B cell (primary cell): Measurements from ENCODE around the gene OS9. TPM values are rescaled to one million over a fixed set of nuclear protein-coding genes. Genes with fewer than 3 reads are reported as not detected.
"Not testable (repeated sequence)": the region's sequence is repeated elsewhere in the genome, so short reads cannot be mapped to it uniquely, and the experiment has no call there.

Experiments used
- ATAC-seq: fragments of 200-7000 bp; cut with Tn5 transposase; one replicate; pipeline ENCODE4 v1.10.0; 2021; ENCODE audit warnings: low read depth, mild to moderate bottlenecking, moderate number of reproducible peaks, moderate library complexity
- CTCF ChIA-PET: fragments of 350-600 bp; sonication (Branson Sonifier 250); formaldehyde crosslinking; loops from one replicate; lab custom pipeline; 2021; ENCODE audit warnings: antibody characterized with exemption, inconsistent platforms; lab: Charles Lee
- POLR2A ChIA-PET: fragments of 350-600 bp; sonication (Branson Sonifier 250); formaldehyde crosslinking; loops from one replicate; lab custom pipeline; 2021; ENCODE audit warnings: antibody characterized with exemption; lab: Charles Lee
- DNase-seq: peaks from one replicate; pipeline ENCODE4 v3.0.0; 2013
- H2AFZ ChIP-seq: 2 replicates; pipeline ENCODE4 v1.6.1; 2012; ENCODE audit warnings: mild to moderate bottlenecking, low read depth, low read length; ENCODE audit not compliant: insufficient read depth, poor library complexity, severe bottlenecking
- H3K27ac ChIP-seq, 2 donors: 1 replicate in 1 of 2; 2 replicates in 1 of 2; pipeline ENCODE4 v1.5.1; 2012 to 2013; ENCODE audit warnings: low read length in 2 of 2, mild to moderate bottlenecking in 2 of 2, moderate library complexity in 1 of 2
- H3K27me3 ChIP-seq, 4 experiments: fragments of 200-600 bp in 1 of 4; sonication (generic) in 1 of 4; replicated peaks in 1 of 4; 1 replicate in 2 of 4; 2 replicates in 2 of 4; pipeline versions ENCODE4 v1.6.1 to v1.7.0; 2013 to 2016; ENCODE audit warnings: low read length in 3 of 4, mild to moderate bottlenecking in 2 of 4, mixed read lengths in 1 of 4, moderate library complexity in 1 of 4; ENCODE audit not compliant: insufficient read depth in 4 of 4, control insufficient read depth in 3 of 4; ENCODE audit errors: control extremely low read depth in 1 of 4
- H3K36me3 ChIP-seq, 2 experiments: replicated peaks in 1 of 2; 1 replicate in 1 of 2; 2 replicates in 1 of 2; pipeline versions ENCODE4 v1.6.1 to v1.7.1; 2013; ENCODE audit warnings: low read length in 1 of 2; ENCODE audit not compliant: insufficient read depth in 2 of 2, control insufficient read depth in 1 of 2; ENCODE audit errors: control extremely low read depth in 1 of 2, extremely low read depth in 1 of 2
- H3K4me1 ChIP-seq, 2 donors: fragments of 200-600 bp in 1 of 2; sonication (generic) in 1 of 2; 1 replicate in 1 of 2; 2 replicates in 1 of 2; pipeline versions ENCODE4 v1.5.1 to v1.6.1; 2013 to 2017; ENCODE audit warnings: low read length in 2 of 2; ENCODE audit not compliant: control insufficient read depth in 2 of 2, insufficient read depth in 2 of 2
- H3K4me2 ChIP-seq: replicated peaks from 2 replicates; pipeline ENCODE3; 2012; ENCODE audit warnings: mild to moderate bottlenecking, low read depth, low read length; ENCODE audit not compliant: poor library complexity, severe bottlenecking
- H3K4me3 ChIP-seq, 5 experiments: fragments of 200-600 bp in 1 of 5; sonication (generic) in 1 of 5; 1 replicate in 3 of 5; 2 replicates in 2 of 5; pipeline versions ENCODE4 v1.5.1 to v1.7.0; 2011 to 2016; ENCODE audit warnings: low read length in 4 of 5, mild to moderate bottlenecking in 4 of 5, low read depth in 2 of 5, control low read depth in 1 of 5, moderate library complexity in 1 of 5; ENCODE audit not compliant: insufficient read depth in 1 of 5; ENCODE audit errors: control extremely low read depth in 1 of 5, extremely low read depth in 1 of 5
- H3K79me2 ChIP-seq: fragments of 200-600 bp; sonication (generic); one replicate; pipeline ENCODE4 v1.6.0; 2016; ENCODE audit warnings: low read length; ENCODE audit not compliant: control insufficient read depth, insufficient read depth
- H3K9ac ChIP-seq: fragments of 200-600 bp; sonication (generic); 2 replicates; pipeline ENCODE4 v1.6.1; 2017; ENCODE audit warnings: mild to moderate bottlenecking, low read length, moderate library complexity
- H3K9me3 ChIP-seq, 3 donors: one replicate each; pipeline versions ENCODE4 v1.6.1 to v1.7.1; 2013; ENCODE audit warnings: low read length in 2 of 3; ENCODE audit not compliant: control insufficient read depth in 2 of 3, insufficient read depth in 1 of 3; ENCODE audit errors: control extremely low read depth in 1 of 3
- H4K20me1 ChIP-seq: 2 replicates; pipeline ENCODE4 v1.6.0; 2012; ENCODE audit warnings: mild to moderate bottlenecking, low read length; ENCODE audit not compliant: insufficient read depth, control insufficient read depth, poor library complexity, severe bottlenecking
- H3K27ac Mint-ChIP-seq: one replicate; pipeline ENCODE4 v1.8.0; 2021; ENCODE audit warnings: mixed read lengths
- H3K27me3 Mint-ChIP-seq: one replicate; pipeline ENCODE4 v1.8.0; 2021; ENCODE audit warnings: mixed read lengths
- H3K4me1 Mint-ChIP-seq: one replicate; pipeline ENCODE4 v1.8.0; 2021; ENCODE audit warnings: mixed read lengths
- H3K4me3 Mint-ChIP-seq: one replicate; pipeline ENCODE4 v1.8.0; 2021; ENCODE audit warnings: mixed read lengths
- H3K9me3 Mint-ChIP-seq: one replicate; pipeline ENCODE4 v1.8.0; 2022; ENCODE audit warnings: mixed read lengths; ENCODE audit not compliant: insufficient read depth
- EZH2 ChIP-seq: IDR thresholded peaks from 2 replicates; pipeline ENCODE4 v1.6.1; 2012; ENCODE audit warnings: borderline replicate concordance, low read depth, mild to moderate bottlenecking, moderate library complexity, low read length; ENCODE audit not compliant: insufficient read depth, poor library complexity, severe bottlenecking
- WGBS: methylation state at CpG from one replicate; pipeline ENCODE4 v1.1.5; 2013; ENCODE audit warnings: missing lambda C conversion rate; ENCODE audit not compliant: insufficient coverage; 5-methylcytosine and 5-hydroxymethylcytosine counted together
- intact Hi-C: fragments of 100-400 bp; cut with micrococcal nuclease; formaldehyde crosslinking; loops from one replicate; pipeline ENCODE4 v1.10.0; 2022
- polyA plus RNA-seq: library from polyadenylated mRNA; depleted of rRNA; stranded (reverse); fragments of >200 nt; gene quantifications from 2 replicates; pipeline ENCODE4 v1.2.3, GENCODE V29; 2012
- total RNA-seq, 2 donors: library from RNA; stranded (reverse); fragments of 120-200 nt in 1 of 2; gene quantifications; 1 replicate in 1 of 2; 2 replicates in 1 of 2; pipeline versions ENCODE4 v1.2.3 to v1.2.4, GENCODE V29; 2013 to 2022
- TF ChIP-seq, protein P1 (sequence below): fragments of 200-600 bp; IDR thresholded peaks from one replicate; pipeline ENCODE4 v1.8.0; 2022; ENCODE audit warnings: antibody characterized with exemption, mild to moderate bottlenecking

Gene OS9
- total and polyA plus RNA-seq, 2 donors (not counting 1 experiment from before 2014, with no cell fraction given), result 182 to 234 TPM

DNA sequence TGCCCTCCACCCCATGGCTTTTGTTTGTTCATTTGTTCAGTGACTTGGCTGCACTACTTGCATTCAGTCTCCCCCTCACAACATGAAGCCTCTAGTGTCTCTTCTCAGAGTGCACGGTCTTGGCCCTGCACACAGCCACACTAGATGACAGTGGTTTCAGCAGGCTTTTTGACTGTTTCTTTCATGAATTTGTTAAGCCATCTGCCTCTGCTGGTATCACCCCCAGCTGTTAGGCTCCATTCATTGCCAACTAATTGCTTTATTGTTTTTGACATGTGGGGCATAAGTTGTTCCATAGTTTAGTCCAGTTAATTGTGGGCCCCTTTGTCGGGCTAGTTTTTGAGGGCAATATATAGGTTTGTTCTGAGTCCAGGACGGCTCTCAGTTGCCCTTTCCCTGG is 18.8 kb downstream of the OS9 start:
- Mint-ChIP-seq H3K4me3 (no peak overlapping the region), H3K9me3 (no peaks in the 10 kb centered on the region), H3K4me1 (peaks cover 12% of the 10 kb centered on the region), H3K27me3 (no peaks in the 10 kb centered on the region), H3K27ac (no peak overlapping the region)
- Histone ChIP-seq H3K27me3 (no peaks in the 10 kb centered on the region), H3K36me3 (peaks cover 3 to 38% of the 10 kb centered on the region in 2 experiments), H3K9ac (no peak overlapping the region), H3K4me1 (peaks cover 13 to 19% of the 10 kb centered on the region in 2 donors), H3K9me3 (no peaks in the 10 kb centered on the region), H3K4me3 (no peak overlapping the region), H3K27ac (no peak overlapping the region), H3K79me2 (peaks cover 15% of the 10 kb centered on the region), H4K20me1 (peaks cover 33% of the 10 kb centered on the region), H2AFZ (no peak overlapping the region), H3K4me2 (no peak overlapping the region)
- WGBS, result 100% methylated on average over 1 of the region's 3 CpGs
- ChIA-PET POLR2A (no interaction called here), CTCF (no interaction called here)
- ATAC-seq, result no peak
- intact Hi-C loops, result no loop called here
- TF ChIP-seq, protein P1, sequence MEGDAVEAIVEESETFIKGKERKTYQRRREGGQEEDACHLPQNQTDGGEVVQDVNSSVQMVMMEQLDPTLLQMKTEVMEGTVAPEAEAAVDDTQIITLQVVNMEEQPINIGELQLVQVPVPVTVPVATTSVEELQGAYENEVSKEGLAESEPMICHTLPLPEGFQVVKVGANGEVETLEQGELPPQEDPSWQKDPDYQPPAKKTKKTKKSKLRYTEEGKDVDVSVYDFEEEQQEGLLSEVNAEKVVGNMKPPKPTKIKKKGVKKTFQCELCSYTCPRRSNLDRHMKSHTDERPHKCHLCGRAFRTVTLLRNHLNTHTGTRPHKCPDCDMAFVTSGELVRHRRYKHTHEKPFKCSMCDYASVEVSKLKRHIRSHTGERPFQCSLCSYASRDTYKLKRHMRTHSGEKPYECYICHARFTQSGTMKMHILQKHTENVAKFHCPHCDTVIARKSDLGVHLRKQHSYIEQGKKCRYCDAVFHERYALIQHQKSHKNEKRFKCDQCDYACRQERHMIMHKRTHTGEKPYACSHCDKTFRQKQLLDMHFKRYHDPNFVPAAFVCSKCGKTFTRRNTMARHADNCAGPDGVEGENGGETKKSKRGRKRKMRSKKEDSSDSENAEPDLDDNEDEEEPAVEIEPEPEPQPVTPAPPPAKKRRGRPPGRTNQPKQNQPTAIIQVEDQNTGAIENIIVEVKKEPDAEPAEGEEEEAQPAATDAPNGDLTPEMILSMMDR, result no peak
- no peak for TF ChIP-seq EZH2
- no peak for DNase-seq

GRCh38 chr12:57713209-57713608 is 19.3 kb downstream of the OS9 start:
- intact Hi-C loops, result no loop called here
- H3K4me2 ChIP-seq, result no peak overlapping the region
- no peaks in the 10 kb centered on the region for H3K27me3 ChIP-seq
- no peak overlapping the region for H3K9ac ChIP-seq
- no peaks in the 10 kb centered on the region for H3K9me3 ChIP-seq
- Mint-ChIP-seq H3K9me3 (no peaks in the 10 kb centered on the region), H3K4me1 (peaks cover 12% of the 10 kb centered on the region), H3K4me3 (no peak overlapping the region), H3K27me3 (no peaks in the 10 kb centered on the region), H3K27ac (no peak overlapping the region)
- no peak overlapping the region for H2AFZ ChIP-seq
- ChIA-PET POLR2A (no interaction called here), CTCF (interaction anchor here (0.7 kb wide), 1 partner anchor 22 kb away, joined by 4 read pairs; no protein-coding TSS in a partner anchor)
- ATAC-seq, result no peak
- no peak for DNase-seq
- TF ChIP-seq, protein P1, result no peak
- no peak for TF ChIP-seq EZH2
- peaks cover 13 to 19% of the 10 kb centered on the region in 2 donors for H3K4me1 ChIP-seq
- no peak overlapping the region for H3K4me3 ChIP-seq
- WGBS, result 100% methylated on average over 2 of the region's 5 CpGs
- H3K27ac ChIP-seq, result no peak overlapping the region
- H3K79me2 ChIP-seq, result peaks cover 15% of the 10 kb centered on the region
- H3K36me3 ChIP-seq, result peaks cover 3 to 43% of the 10 kb centered on the region in 2 experiments
- peaks cover 38% of the 10 kb centered on the region for H4K20me1 ChIP-seq

- H3K27ac ChIP-seq, POLR2A ChIA-PET, H3K9me3 ChIP-seq, H3K4me1 Mint-ChIP-seq, intact Hi-C loops, H2AFZ ChIP-seq, H3K4me3 ChIP-seq, H3K27ac Mint-ChIP-seq, H3K27me3 Mint-ChIP-seq, H3K9me3 Mint-ChIP-seq, H3K27me3 ChIP-seq, H3K9ac ChIP-seq: not testable (repeated sequence)
- Histone ChIP-seq H3K4me1 (peaks cover 13 to 19% of the 10 kb centered on the region in 2 donors), H4K20me1 (peaks cover 41% of the 10 kb centered on the region), H3K79me2 (peaks cover 15% of the 10 kb centered on the region), H3K36me3 (peaks cover 3 to 55% of the 10 kb centered on the region in 2 experiments), H3K4me2 (peak overlapping the region; percentile 27)
- ATAC-seq, result peak; percentile 76
- no CpG with 5 or more reads among the region's 6 CpGs for WGBS
- peak overlapping the region; percentile 8 for H3K4me3 Mint-ChIP-seq
- DNase-seq, result peak; percentile 67
- CTCF ChIA-PET, result interaction anchor here (1.2 kb wide), 1 partner anchor 132 kb away, joined by 3 read pairs; no protein-coding TSS in a partner anchor
Measured at GRCh38 chr12:57715036-57715748, 21.3 kb downstream of the OS9 start.
